Neural cell (in vitro differentiated cells): Measurements from ENCODE around the gene ADTRP. TPM values are rescaled to one million over a fixed set of nuclear protein-coding genes. Genes with fewer than 3 reads are reported as not detected.

Source experiments
- H2AFZ ChIP-seq: fragments of 200-600, 300-800 bp; sonication (generic), shearing (Covaris generic); 2 replicates; pipeline ENCODE4 v1.6.0; 2014; ENCODE audit warnings: low read depth, mild to moderate bottlenecking, antibody characterized with exemption, low read length, moderate library complexity
- H3F3A ChIP-seq: fragments of 200-600 bp; shearing (Covaris generic); 2 replicates; pipeline ENCODE4 v1.6.1; 2016; ENCODE audit warnings: mild to moderate bottlenecking, moderate library complexity, mixed read lengths, antibody characterized with exemption, low read length; ENCODE audit not compliant: insufficient read depth, poor library complexity, severe bottlenecking
- H3K27ac ChIP-seq: fragments of 200-600, 300-800 bp; sonication (generic), shearing (Covaris generic); 2 replicates; pipeline ENCODE4 v1.5.1; 2014; ENCODE audit warnings: mild to moderate bottlenecking, low read length, moderate library complexity
- H3K27me3 ChIP-seq: fragments of 300-800, 200-600 bp; sonication (generic), shearing (Covaris generic); 2 replicates; pipeline ENCODE4 v1.6.0; 2014; ENCODE audit warnings: mild to moderate bottlenecking, low read depth, low read length, moderate library complexity; ENCODE audit not compliant: insufficient read depth
- H3K36me3 ChIP-seq: fragments of 300-800, 200-600 bp; sonication (generic), shearing (Covaris generic); 2 replicates; pipeline ENCODE4 v1.5.1; 2014; ENCODE audit warnings: mild to moderate bottlenecking, antibody characterized with exemption, low read length, moderate library complexity; ENCODE audit not compliant: insufficient read depth
- H3K4me2 ChIP-seq: fragments of 300-800, 200-600 bp; sonication (generic), shearing (Covaris generic); 2 replicates; pipeline ENCODE4 v1.6.0; 2014; ENCODE audit warnings: mild to moderate bottlenecking, low read length
- H3K4me3 ChIP-seq: fragments of 300-800, 200-600 bp; sonication (generic), shearing (Covaris generic); 2 replicates; pipeline ENCODE4 v1.5.1; 2014; ENCODE audit warnings: mild to moderate bottlenecking, low read length, moderate library complexity
- H3K79me2 ChIP-seq: fragments of 200-600 bp; shearing (Covaris generic); replicated peaks from 2 replicates; pipeline ENCODE4 v1.6.0; 2014; ENCODE audit warnings: mild to moderate bottlenecking, low read length, moderate library complexity; ENCODE audit not compliant: insufficient read depth
- H3K9ac ChIP-seq: fragments of 300-800, 200-600 bp; sonication (generic), shearing (Covaris generic); 2 replicates; pipeline ENCODE4 v1.6.1; 2016; ENCODE audit warnings: mild to moderate bottlenecking, low read length, mixed read lengths
- H3K9me2 ChIP-seq: fragments of 200-600 bp; shearing (Covaris generic); 2 replicates; pipeline ENCODE4 v1.6.1; 2016; ENCODE audit warnings: mild to moderate bottlenecking, low read length, mixed read lengths; ENCODE audit not compliant: insufficient read depth
- H3K9me3 ChIP-seq: fragments of 200-600, 300-800 bp; sonication (generic), shearing (Covaris generic); 2 replicates; pipeline ENCODE4 v1.6.1; 2016; ENCODE audit warnings: mild to moderate bottlenecking, mixed run types, low read length, moderate library complexity, mixed read lengths
- H4K20me1 ChIP-seq: fragments of 200-600 bp; shearing (Covaris generic); 2 replicates; pipeline ENCODE4 v1.6.1; 2016; ENCODE audit warnings: mild to moderate bottlenecking, mixed run types; ENCODE audit not compliant: insufficient read depth
- EP300 ChIP-seq: fragments of 450-650 bp; conservative IDR thresholded peaks from 2 replicates; pipeline ENCODE4 v1.6.1; 2014; ENCODE audit warnings: antibody characterized with exemption, mild to moderate bottlenecking, moderate library complexity; ENCODE audit not compliant: poor library complexity, severe bottlenecking
- EZH2 ChIP-seq: fragments of 200-600, 300-800 bp; shearing (Covaris generic), sonication (generic); IDR thresholded peaks from 2 replicates; pipeline ENCODE4 v1.6.1; 2014; ENCODE audit warnings: antibody characterized with exemption, low read length, borderline replicate concordance, mild to moderate bottlenecking; ENCODE audit not compliant: insufficient read depth, poor library complexity, severe bottlenecking
- MXI1 ChIP-seq: fragments of 450-650 bp; conservative IDR thresholded peaks from 2 replicates; pipeline ENCODE4 v1.6.1; 2014; ENCODE audit warnings: antibody characterized with exemption, mild to moderate bottlenecking; ENCODE audit not compliant: poor library complexity, severe bottlenecking
- POLR2AphosphoS5 ChIP-seq: IDR thresholded peaks from 2 replicates; pipeline ENCODE4 v1.6.1; 2012
- RAD21 ChIP-seq: fragments of 450-650 bp; conservative IDR thresholded peaks from 2 replicates; pipeline ENCODE4 v1.6.1; 2014; ENCODE audit warnings: antibody characterized with exemption, mild to moderate bottlenecking, moderate library complexity
- REST ChIP-seq: IDR thresholded peaks from 2 replicates; pipeline ENCODE4 v1.6.1; 2012; ENCODE audit warnings: borderline replicate concordance
- SMC3 ChIP-seq: fragments of 450-650 bp; conservative IDR thresholded peaks from 2 replicates; pipeline ENCODE4 v1.6.1; 2014; ENCODE audit warnings: antibody characterized with exemption, mild to moderate bottlenecking, moderate library complexity; ENCODE audit not compliant: poor library complexity
- TAF1 ChIP-seq: IDR thresholded peaks from 2 replicates; pipeline ENCODE4 v1.6.1; 2012; ENCODE audit warnings: low read depth
- polyA plus RNA-seq: library from polyadenylated mRNA; depleted of rRNA; stranded (reverse); fragments of >200 nt; gene quantifications from 2 replicates; pipeline ENCODE4 v1.2.3, GENCODE V29; 2014
- TF ChIP-seq, protein P1 (sequence below): fragments of 450-650 bp; IDR thresholded peaks from 2 replicates; pipeline ENCODE4 v1.5.1; 2014; ENCODE audit warnings: antibody characterized with exemption, mild to moderate bottlenecking, moderate library complexity; ENCODE audit not compliant: poor library complexity, severe bottlenecking

ADTRP gene
- polyA plus RNA-seq, 1 donor from 2014 or later = not detected

GRCh38 chr6:11684901-11685480 lies 93.6 kb downstream of the ADTRP start:
- Histone ChIP-seq H3K4me3 (no peak overlapping the region), H3K27ac (no peak overlapping the region), H3K36me3 (no peaks in the 10 kb centered on the region), H3K9me2 (no peaks in the 10 kb centered on the region), H3K9ac (no peak overlapping the region), H3K79me2 (no peaks in the 10 kb centered on the region), H3K9me3 (no peaks in the 10 kb centered on the region), H3K4me2 (no peak overlapping the region), H3F3A (no peaks in the 10 kb centered on the region), H2AFZ (no peak overlapping the region), H3K27me3 (no peaks in the 10 kb centered on the region), H4K20me1 (no peaks in the 10 kb centered on the region)
- TF ChIP-seq RAD21 (no peak), REST (no peak), POLR2AphosphoS5 (no peak), SMC3 (no peak), TAF1 (no peak), EP300 (no peak), EZH2 (no peak), MXI1 (no peak)
- TF ChIP-seq, protein P1, sequence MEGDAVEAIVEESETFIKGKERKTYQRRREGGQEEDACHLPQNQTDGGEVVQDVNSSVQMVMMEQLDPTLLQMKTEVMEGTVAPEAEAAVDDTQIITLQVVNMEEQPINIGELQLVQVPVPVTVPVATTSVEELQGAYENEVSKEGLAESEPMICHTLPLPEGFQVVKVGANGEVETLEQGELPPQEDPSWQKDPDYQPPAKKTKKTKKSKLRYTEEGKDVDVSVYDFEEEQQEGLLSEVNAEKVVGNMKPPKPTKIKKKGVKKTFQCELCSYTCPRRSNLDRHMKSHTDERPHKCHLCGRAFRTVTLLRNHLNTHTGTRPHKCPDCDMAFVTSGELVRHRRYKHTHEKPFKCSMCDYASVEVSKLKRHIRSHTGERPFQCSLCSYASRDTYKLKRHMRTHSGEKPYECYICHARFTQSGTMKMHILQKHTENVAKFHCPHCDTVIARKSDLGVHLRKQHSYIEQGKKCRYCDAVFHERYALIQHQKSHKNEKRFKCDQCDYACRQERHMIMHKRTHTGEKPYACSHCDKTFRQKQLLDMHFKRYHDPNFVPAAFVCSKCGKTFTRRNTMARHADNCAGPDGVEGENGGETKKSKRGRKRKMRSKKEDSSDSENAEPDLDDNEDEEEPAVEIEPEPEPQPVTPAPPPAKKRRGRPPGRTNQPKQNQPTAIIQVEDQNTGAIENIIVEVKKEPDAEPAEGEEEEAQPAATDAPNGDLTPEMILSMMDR = no peak

- Histone ChIP-seq H3K4me3 (no peak overlapping the region), H3K27me3 (no peaks in the 10 kb centered on the region), H2AFZ (no peak overlapping the region), H4K20me1 (no peaks in the 10 kb centered on the region), H3K9me2 (no peaks in the 10 kb centered on the region), H3K79me2 (no peaks in the 10 kb centered on the region), H3K36me3 (no peaks in the 10 kb centered on the region), H3K9me3 (no peaks in the 10 kb centered on the region), H3F3A (no peaks in the 10 kb centered on the region), H3K9ac (no peak overlapping the region), H3K4me2 (no peak overlapping the region), H3K27ac (no peak overlapping the region)
- TF ChIP-seq TAF1 (no peak), MXI1 (no peak), SMC3 (no peak), EP300 (peak; percentile 18), RAD21 (no peak), POLR2AphosphoS5 (no peak), REST (no peak)
- TF ChIP-seq, protein P1 = no peak
Observed at GRCh38 chr6:11683871-11684270, 94.7 kb downstream of the ADTRP start.
